ENCODE results near the gene LIPC. TPM values are rescaled to one million over a fixed set of nuclear protein-coding genes. Genes with fewer than 3 reads are reported as not detected.

LIPC gene
- total RNA-seq, 2 experiments from 2014 or later = 1.5 to 3.9 TPM

DNA sequence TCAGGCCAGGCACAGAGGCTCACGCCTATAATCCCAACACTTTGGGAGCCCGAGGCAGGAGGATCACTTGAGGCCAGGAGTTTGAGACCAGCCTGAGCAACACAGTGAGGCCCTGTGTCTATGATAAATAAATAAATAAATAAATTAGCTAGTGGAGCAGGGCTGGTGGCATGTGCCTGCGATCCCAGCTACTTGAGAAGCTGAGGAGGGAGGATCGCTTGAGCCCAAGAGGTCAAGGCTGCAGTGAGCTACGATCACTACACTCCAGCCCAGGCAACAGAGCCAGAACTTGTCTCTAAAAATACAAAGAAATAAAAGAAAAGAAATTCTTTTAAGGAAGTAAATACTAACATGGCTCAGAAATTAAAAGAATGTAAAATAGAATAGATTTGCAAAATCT lies 91.8 kb downstream of the LIPC start:
- no peak overlapping the region for H3K27ac Mint-ChIP-seq
- peaks cover 2% of the 10 kb centered on the region for H3K27me3 Mint-ChIP-seq
- CTCF ChIA-PET = interaction anchor here (0.7 to 2.1 kb wide), 5 partner anchors 12 to 247 kb away, joined by 3 to 9 read pairs (median 3); no protein-coding TSS in a partner anchor
- H3K4me3 Mint-ChIP-seq = no peak overlapping the region
- no peaks in the 10 kb centered on the region for H3K36me3 Mint-ChIP-seq (ENCODE audit: low read depth)
- H3K9me3 Mint-ChIP-seq = no peaks in the 10 kb centered on the region
- DNase-seq = no peak
- POLR2A ChIA-PET = no interaction called here
- H3K4me1 Mint-ChIP-seq = peaks cover 25% of the 10 kb centered on the region

DNA sequence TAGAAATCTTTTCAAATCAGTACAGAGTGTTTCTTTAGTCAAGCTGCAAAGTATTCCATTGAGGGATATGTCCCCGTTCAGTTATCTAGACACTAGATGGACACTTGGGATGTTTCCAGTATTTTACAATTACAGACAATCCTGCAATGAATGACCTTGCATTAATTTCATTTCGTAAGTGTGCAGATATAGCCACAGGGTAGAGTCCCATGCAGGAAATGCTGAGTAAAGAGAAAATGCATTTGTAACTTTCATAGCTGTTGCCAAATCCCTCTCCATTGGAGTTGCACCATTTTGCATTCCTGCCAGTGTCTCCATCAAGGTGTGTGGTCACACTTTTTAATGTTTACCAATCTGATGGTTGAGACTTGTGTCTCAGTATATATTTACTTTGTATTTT lies 92.5 kb downstream of the LIPC start:
- H3K4me1 Mint-ChIP-seq = peaks cover 22% of the 10 kb centered on the region
- ChIA-PET CTCF (no interaction called here), POLR2A (no interaction called here)
- no peaks in the 10 kb centered on the region for H3K36me3 Mint-ChIP-seq (ENCODE audit: low read depth)
- no peak overlapping the region for H3K4me3 Mint-ChIP-seq
- H3K27me3 Mint-ChIP-seq = peaks cover 2% of the 10 kb centered on the region
- no peaks in the 10 kb centered on the region for H3K9me3 Mint-ChIP-seq
- no peak overlapping the region for H3K27ac Mint-ChIP-seq
- no peak for DNase-seq

DNA sequence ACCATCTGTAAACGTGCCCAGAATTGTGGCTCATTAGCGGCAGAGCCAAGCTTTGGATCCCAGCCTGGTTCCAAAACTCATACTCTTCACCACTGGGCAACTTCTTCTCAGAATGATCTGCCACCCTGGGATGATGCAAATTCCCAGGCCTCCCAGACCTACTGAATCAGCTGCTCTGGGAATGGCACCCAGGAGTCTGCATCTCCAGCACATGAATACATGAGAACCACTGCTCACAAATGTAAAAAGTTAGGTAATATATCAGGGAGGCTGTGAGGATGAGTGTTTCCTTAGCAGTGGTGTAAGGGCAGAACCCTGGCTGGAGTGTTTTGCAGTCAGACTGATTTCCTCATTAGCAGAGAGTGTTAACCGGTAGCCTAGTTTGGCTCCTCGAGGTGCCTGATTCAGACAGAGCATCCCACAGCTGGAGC lies 94.2 kb downstream of the LIPC start:
- H3K27me3 Mint-ChIP-seq = peaks cover 4% of the 10 kb centered on the region
- H3K27ac Mint-ChIP-seq = no peak overlapping the region
- H3K9me3 Mint-ChIP-seq = no peaks in the 10 kb centered on the region
- CTCF ChIA-PET = interaction anchor here (1.6 kb wide), 1 partner anchor 19 kb away, joined by 5 read pairs; no protein-coding TSS in a partner anchor
- DNase-seq = no peak
- POLR2A ChIA-PET = no interaction called here
- peaks cover 6% of the 10 kb centered on the region for H3K4me1 Mint-ChIP-seq
- H3K4me3 Mint-ChIP-seq = no peak overlapping the region
- no peaks in the 10 kb centered on the region for H3K36me3 Mint-ChIP-seq (ENCODE audit: low read depth)

DNA sequence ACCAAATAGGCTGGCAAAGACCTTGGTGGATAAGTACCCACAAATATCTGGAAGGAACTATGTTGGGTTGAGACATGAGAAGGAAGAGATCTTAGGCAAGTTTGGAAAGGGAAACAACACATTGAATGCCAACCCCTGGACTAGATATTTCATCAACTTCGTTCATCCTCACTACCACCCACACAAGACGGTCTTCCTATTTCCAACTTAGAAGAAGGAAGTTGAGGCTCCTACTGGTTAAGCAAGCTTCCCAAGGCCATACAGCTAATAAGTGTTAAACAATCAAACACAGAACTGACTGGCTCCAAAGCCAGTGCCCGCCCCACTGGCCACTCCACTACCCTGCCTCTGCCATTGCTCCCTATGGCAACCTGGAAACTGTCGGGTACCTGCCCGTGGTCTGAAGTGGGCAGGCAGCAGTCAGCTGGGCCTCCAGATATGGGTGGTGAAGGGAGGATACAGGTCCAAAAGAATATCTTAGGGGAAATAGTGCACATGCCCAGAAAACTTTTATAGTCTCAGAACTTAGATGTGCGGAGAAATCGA lies 94.9 kb downstream of the LIPC start:
- ChIA-PET POLR2A (no interaction called here), CTCF (interaction anchor here (1.6 to 2.4 kb wide), 2 partner anchors 9 to 19 kb away, joined by 5 to 8 read pairs; no protein-coding TSS in a partner anchor)
- Mint-ChIP-seq H3K27me3 (peaks cover 6% of the 10 kb centered on the region), H3K27ac (no peak overlapping the region), H3K9me3 (no peaks in the 10 kb centered on the region), H3K4me3 (no peak overlapping the region), H3K4me1 (no peaks in the 10 kb centered on the region), H3K36me3 (ENCODE audit: low read depth) (no peaks in the 10 kb centered on the region)
- no peak for DNase-seq

DNA sequence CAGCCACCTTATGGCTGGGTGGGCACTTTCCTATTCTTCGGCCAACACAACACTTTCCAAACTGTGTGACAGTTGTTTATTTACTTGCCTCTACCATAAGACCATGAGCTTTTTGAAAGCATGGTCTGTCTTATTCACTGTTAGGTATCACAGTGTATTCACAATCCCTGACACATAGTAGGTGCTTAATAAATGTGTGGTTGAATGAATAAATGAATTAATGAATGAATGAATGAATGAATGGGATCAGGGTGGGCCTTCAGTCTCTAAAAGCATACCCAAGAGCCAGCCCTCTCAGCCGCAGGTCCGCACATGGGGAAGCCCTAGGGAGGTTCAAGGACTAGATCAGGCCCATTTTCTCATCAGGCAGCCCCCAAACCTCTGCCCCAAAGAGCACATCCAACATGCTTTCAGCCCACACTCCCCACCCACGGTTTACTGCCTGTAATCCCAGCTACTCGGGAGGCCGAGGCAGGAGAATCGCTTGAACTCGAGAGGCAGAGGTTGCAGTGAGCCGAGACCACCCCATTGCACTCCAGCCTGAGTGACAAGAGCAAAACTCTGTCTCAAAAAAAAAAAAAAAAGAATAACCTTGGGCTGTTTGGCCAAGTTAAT lies 95.9 kb downstream of the LIPC start:
- H3K36me3 Mint-ChIP-seq (ENCODE audit: low read depth) = no peaks in the 10 kb centered on the region
- no peak overlapping the region for H3K4me3 Mint-ChIP-seq
- POLR2A ChIA-PET = no interaction called here
- DNase-seq = no peak
- peaks cover 9% of the 10 kb centered on the region for H3K27me3 Mint-ChIP-seq
- CTCF ChIA-PET = interaction anchor here (0.6 to 2.4 kb wide), 5 partner anchors 7 to 321 kb away, joined by 4 to 8 read pairs (median 4); no protein-coding TSS in a partner anchor
- H3K9me3 Mint-ChIP-seq = no peaks in the 10 kb centered on the region
- H3K27ac Mint-ChIP-seq = no peak overlapping the region
- no peaks in the 10 kb centered on the region for H3K4me1 Mint-ChIP-seq

DNA sequence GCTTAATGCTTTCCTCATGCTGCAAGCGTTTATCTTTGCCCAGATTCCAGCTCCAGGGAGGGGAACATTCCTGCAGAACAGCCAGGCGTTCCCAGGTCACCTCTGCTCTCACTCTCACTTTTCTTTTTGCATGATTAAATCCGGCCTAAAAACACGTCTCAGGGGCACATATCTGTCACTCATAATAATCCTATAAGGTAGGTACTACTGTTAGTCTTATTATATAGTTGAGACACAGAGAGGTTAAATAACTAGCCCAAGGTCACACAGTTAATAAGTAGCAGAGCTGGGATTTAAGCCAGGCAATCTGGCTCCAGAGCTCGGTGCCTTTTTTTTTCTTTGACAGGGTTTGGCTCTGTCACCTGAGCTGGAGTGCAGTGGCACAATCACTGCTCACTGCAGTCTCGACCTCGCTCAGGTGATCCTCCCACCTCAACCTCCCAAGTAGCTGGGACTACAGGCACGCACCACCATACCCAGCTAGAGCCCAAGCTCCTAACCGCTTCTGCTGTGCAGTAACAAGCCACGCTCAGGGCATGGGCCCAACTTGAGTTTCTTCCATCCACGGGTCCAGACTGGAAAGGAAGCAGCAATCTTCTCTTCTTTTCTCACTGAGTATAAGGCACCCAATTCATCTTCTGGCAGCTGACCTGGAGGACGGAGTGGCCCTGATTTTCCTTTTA lies 96.5 kb downstream of the LIPC start:
- CTCF ChIA-PET = interaction anchor here (1.4 to 2.4 kb wide), 4 partner anchors 8 to 65 kb away, joined by 4 to 8 read pairs (median 4); no protein-coding TSS in a partner anchor
- no peak for DNase-seq
- Mint-ChIP-seq H3K4me1 (no peaks in the 10 kb centered on the region), H3K4me3 (no peak overlapping the region), H3K27me3 (peaks cover 7% of the 10 kb centered on the region), H3K36me3 (ENCODE audit: low read depth) (no peaks in the 10 kb centered on the region), H3K27ac (no peak overlapping the region), H3K9me3 (no peaks in the 10 kb centered on the region)
- POLR2A ChIA-PET = no interaction called here

DNA sequence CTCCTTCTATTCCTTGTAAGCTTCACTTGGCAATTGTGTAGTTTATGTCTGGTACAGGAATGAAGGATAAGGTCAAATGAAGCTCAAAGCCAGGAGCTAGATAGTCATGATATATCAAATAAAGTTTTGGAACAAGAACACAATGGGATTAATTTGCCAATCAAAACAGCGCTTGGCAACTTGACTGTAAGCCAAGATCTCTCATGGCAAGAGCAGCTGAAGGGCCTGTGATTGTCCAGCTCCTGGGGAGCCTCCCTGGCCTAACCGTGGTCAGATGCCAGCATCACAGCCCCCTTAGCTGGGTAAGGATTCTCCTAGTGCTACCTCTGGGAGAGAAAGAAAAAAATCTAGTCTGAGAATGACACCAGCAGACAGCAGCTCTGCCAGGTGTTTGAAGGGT lies 97.2 kb downstream of the LIPC start:
- DNase-seq = no peak
- ChIA-PET CTCF (interaction anchor here (1.4 to 2.4 kb wide), 4 partner anchors 9 to 66 kb away, joined by 4 to 8 read pairs (median 4); no protein-coding TSS in a partner anchor), POLR2A (no interaction called here)
- Mint-ChIP-seq H3K9me3 (no peaks in the 10 kb centered on the region), H3K27me3 (peaks cover 7% of the 10 kb centered on the region), H3K4me3 (no peak overlapping the region), H3K36me3 (ENCODE audit: low read depth) (no peaks in the 10 kb centered on the region), H3K4me1 (no peaks in the 10 kb centered on the region), H3K27ac (no peak overlapping the region)

DNA sequence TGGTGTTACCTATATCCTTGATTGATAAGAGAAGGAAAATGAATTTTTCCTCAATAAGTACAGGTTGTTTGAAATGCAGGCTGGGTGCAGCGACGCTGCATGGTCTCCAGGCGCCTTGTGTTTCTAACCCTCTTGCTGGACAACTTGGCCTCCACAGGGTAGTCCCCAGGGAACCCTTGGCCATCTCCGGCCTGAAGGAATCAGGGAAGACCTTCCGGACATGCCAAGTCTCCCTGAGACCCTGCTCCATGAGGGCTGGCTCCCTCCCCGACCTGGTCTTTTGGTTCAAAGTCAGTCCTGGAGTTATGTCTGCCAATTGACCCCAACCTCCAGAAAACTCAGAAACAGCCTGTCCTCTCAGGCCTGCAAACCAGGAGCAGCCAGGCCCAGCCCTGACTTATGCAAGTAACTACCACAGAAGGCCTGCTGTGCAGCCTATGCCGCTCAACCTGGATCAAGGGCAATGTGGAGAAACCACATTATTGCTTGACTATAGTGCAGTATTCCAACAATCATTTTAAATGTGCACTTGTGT lies 98.3 kb downstream of the LIPC start:
- no peak for DNase-seq
- H3K27me3 Mint-ChIP-seq = peaks cover 10% of the 10 kb centered on the region
- no peak overlapping the region for H3K4me3 Mint-ChIP-seq
- H3K36me3 Mint-ChIP-seq (ENCODE audit: low read depth) = no peaks in the 10 kb centered on the region
- ChIA-PET POLR2A (no interaction called here), CTCF (interaction anchor here (1.3 kb wide), 1 partner anchor 9 kb away, joined by 7 read pairs; no protein-coding TSS in a partner anchor)
- H3K9me3 Mint-ChIP-seq = no peaks in the 10 kb centered on the region
- H3K27ac Mint-ChIP-seq = no peak overlapping the region
- no peaks in the 10 kb centered on the region for H3K4me1 Mint-ChIP-seq

DNA sequence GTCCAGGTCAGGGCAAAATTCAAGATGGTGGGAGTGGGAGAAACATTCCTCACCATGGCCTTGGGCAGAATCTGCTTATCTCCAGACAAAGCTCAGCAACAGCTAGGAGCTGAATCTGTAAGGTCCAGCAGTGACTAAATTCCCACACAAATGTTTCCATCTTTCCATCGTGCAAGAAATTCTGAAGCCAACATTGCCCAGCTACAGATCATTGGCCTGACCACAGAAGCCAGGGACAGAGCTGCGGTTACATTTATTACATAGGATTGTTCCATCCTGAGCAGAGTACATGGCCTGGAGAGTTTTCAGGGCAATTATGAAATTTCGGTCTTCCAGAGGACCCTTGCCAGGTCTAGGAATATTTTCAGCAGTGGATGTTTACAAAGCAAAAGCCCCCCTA lies 100.3 kb downstream of the LIPC start:
- no peaks in the 10 kb centered on the region for H3K36me3 Mint-ChIP-seq (ENCODE audit: low read depth)
- H3K4me3 Mint-ChIP-seq = no peak overlapping the region
- DNase-seq = no peak
- no peaks in the 10 kb centered on the region for H3K4me1 Mint-ChIP-seq
- no peaks in the 10 kb centered on the region for H3K9me3 Mint-ChIP-seq
- ChIA-PET CTCF (interaction anchor here (0.6 to 2.4 kb wide), 5 partner anchors 11 to 293 kb away, joined by 4 to 9 read pairs (median 5); no protein-coding TSS in a partner anchor), POLR2A (no interaction called here)
- H3K27ac Mint-ChIP-seq = no peak overlapping the region
- H3K27me3 Mint-ChIP-seq = peaks cover 10% of the 10 kb centered on the region

DNA sequence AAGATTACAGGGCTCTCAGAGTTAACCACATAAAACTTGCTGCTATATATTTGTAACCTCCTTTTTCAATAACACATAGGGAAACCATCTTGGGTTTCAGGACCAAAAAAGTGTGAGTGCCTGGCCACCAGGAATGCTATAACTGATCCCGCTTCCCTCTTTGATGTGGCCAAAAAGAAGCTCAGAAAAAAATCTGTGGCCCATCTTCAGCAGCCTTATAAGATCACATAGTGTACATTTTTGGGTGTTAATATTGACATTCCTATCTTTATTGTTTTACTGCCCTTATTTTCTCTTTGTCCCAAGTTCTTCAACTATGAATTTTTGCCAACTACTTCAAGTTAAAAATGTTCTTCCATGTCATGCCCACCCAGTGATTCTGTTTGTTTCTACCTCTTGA lies 102.8 kb downstream of the LIPC start:
- ChIA-PET CTCF (interaction anchor here (0.5 to 1.6 kb wide), 3 partner anchors 9 to 480 kb away, joined by 3 to 5 read pairs (median 4); no protein-coding TSS in a partner anchor), POLR2A (no interaction called here)
- Mint-ChIP-seq H3K27me3 (peaks cover 10% of the 10 kb centered on the region), H3K9me3 (no peaks in the 10 kb centered on the region), H3K36me3 (ENCODE audit: low read depth) (no peaks in the 10 kb centered on the region), H3K4me3 (no peak overlapping the region), H3K4me1 (no peaks in the 10 kb centered on the region), H3K27ac (no peak overlapping the region)
- DNase-seq = no peak

DNA sequence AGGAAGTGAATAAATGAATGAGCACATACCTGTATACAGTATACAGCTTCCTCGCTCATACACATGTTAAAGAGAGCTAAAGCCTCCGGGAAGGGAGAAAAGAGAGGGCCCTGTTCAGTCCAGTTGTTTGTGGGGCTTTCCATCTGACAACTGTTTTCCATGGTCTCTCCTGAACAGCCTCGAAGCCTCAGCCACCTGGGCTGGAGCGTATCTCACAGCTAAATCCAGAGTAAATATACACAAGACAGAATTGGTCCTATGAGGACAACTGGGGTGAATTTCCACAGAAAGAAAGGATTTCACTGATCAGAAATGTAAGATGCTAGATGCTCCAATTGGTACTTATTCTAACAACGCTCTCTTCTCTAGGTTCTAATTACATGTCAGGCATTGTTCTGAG lies 103.5 kb downstream of the LIPC start:
- no peak for DNase-seq
- Mint-ChIP-seq H3K4me1 (no peaks in the 10 kb centered on the region), H3K9me3 (no peaks in the 10 kb centered on the region), H3K27me3 (peaks cover 10% of the 10 kb centered on the region), H3K4me3 (no peak overlapping the region), H3K36me3 (ENCODE audit: low read depth) (no peaks in the 10 kb centered on the region), H3K27ac (no peak overlapping the region)
- CTCF ChIA-PET = interaction anchor here (0.5 to 1.6 kb wide), 5 partner anchors 8 to 227 kb away, joined by 3 to 5 read pairs (median 3); no protein-coding TSS in a partner anchor
- POLR2A ChIA-PET = interaction anchor here (0.6 kb wide), 1 partner anchor 32 kb away, joined by 3 read pairs; no protein-coding TSS in a partner anchor

DNA sequence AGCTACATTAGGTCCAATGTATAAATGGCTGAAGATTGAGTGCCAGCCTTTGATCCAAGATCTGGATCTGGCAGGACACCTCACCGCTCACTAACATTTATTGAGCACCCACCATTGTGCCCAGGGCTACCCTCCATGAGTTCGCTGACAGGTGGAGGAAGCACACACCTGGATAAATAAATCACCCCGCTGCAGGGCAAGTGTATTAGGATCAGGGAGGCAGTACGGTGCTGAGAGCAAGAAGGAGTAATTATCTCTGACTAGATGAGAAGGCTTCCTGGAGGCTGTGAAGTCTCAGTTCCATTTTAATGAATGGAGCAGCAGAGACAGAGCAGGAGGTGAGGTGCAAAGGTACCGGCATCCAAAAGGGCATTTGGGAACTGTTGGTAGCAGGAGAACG lies 104.1 kb downstream of the LIPC start:
- Mint-ChIP-seq H3K27me3 (peaks cover 10% of the 10 kb centered on the region), H3K27ac (no peak overlapping the region), H3K4me3 (no peak overlapping the region), H3K9me3 (no peaks in the 10 kb centered on the region), H3K4me1 (no peaks in the 10 kb centered on the region), H3K36me3 (ENCODE audit: low read depth) (no peaks in the 10 kb centered on the region)
- ChIA-PET POLR2A (no interaction called here), CTCF (interaction anchor here (0.7 to 1.6 kb wide), 3 partner anchors 9 to 19 kb away, joined by 3 to 5 read pairs (median 5); no protein-coding TSS in a partner anchor)
- no peak for DNase-seq

DNA sequence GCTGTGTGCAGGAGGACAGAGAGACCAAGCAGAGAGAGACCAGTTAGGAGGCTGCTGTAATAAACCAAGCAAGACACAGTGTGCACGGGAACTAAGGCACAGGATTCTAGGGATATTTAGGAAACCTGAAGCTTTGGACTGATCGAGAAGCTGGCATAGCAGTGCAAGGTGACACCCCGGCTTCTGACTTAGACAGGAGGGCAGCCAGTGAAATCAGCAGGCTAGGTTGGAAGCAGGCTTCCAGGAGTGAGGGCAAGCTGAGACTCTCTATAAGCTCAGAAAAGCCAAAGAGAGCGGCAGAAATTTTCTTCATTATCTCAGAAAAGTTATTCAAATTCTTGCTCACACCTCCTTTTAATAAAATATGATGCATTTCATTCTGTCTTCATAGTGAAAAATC lies 104.6 kb downstream of the LIPC start:
- no peaks in the 10 kb centered on the region for H3K4me1 Mint-ChIP-seq
- H3K9me3 Mint-ChIP-seq = no peaks in the 10 kb centered on the region
- POLR2A ChIA-PET = no interaction called here
- H3K27ac Mint-ChIP-seq = peak overlapping the region; percentile 41
- DNase-seq = no peak
- CTCF ChIA-PET = interaction anchor here (1.6 kb wide), 1 partner anchor 9 kb away, joined by 5 read pairs; no protein-coding TSS in a partner anchor
- peaks cover 8% of the 10 kb centered on the region for H3K27me3 Mint-ChIP-seq
- H3K4me3 Mint-ChIP-seq = no peak overlapping the region
- no peaks in the 10 kb centered on the region for H3K36me3 Mint-ChIP-seq (ENCODE audit: low read depth)

Measured in activated CD4-positive, alpha-beta T cell treated with anti-CD3 and anti-CD28 coated beads, Interleukin-2, amount 10 ng/mL, durations not matched to agents 7 days and 5 days (primary cell).